HEK293T (cell line): ENCODE data around the gene USP30.

Experiments used
- ELF4 ChIP-seq: fragments of 450-650 bp; IDR thresholded peaks from 2 replicates; pipeline ENCODE4 v1.6.1; 2017; ENCODE audit warnings: antibody characterized with exemption
- L3MBTL2 ChIP-seq: fragments of 450-650 bp; conservative IDR thresholded peaks from 2 replicates; pipeline ENCODE4 v1.6.1; 2016; ENCODE audit warnings: mild to moderate bottlenecking
- LEF1 ChIP-seq: fragments of 450-650 bp; IDR thresholded peaks from 2 replicates; pipeline ENCODE4 v1.6.1; 2017; ENCODE audit warnings: mild to moderate bottlenecking, borderline replicate concordance
- PKNOX1 ChIP-seq: fragments of 450-650 bp; IDR thresholded peaks from 2 replicates; pipeline ENCODE4 v1.6.1; 2016
- SP1 ChIP-seq: fragments of 450-650 bp; IDR thresholded peaks from 2 replicates; pipeline ENCODE4 v1.6.1; 2017
- SUZ12 ChIP-seq: fragments of 450-650 bp; IDR thresholded peaks from 2 replicates; pipeline ENCODE4 v1.6.1; 2016; ENCODE audit warnings: mild to moderate bottlenecking
- TARDBP ChIP-seq: fragments of 450-650 bp; IDR thresholded peaks from 2 replicates; pipeline ENCODE4 v1.6.1; 2016

GRCh38 chr12:109018296-109018695 lies 34.1 kb upstream of the USP30 start:
- TF ChIP-seq SUZ12 (no peak), PKNOX1 (no peak), LEF1 (no peak), ELF4 (no peak), L3MBTL2 (no peak), SP1 (no peak), TARDBP (no peak)
